Measurements from ENCODE around the gene BEST3.
"Not testable (repeated sequence)": the region's sequence is repeated elsewhere in the genome, so short reads cannot be mapped to it uniquely, and the experiment has no call there.

- TF ChIP-seq, protein P1, sequence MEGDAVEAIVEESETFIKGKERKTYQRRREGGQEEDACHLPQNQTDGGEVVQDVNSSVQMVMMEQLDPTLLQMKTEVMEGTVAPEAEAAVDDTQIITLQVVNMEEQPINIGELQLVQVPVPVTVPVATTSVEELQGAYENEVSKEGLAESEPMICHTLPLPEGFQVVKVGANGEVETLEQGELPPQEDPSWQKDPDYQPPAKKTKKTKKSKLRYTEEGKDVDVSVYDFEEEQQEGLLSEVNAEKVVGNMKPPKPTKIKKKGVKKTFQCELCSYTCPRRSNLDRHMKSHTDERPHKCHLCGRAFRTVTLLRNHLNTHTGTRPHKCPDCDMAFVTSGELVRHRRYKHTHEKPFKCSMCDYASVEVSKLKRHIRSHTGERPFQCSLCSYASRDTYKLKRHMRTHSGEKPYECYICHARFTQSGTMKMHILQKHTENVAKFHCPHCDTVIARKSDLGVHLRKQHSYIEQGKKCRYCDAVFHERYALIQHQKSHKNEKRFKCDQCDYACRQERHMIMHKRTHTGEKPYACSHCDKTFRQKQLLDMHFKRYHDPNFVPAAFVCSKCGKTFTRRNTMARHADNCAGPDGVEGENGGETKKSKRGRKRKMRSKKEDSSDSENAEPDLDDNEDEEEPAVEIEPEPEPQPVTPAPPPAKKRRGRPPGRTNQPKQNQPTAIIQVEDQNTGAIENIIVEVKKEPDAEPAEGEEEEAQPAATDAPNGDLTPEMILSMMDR (conservative IDR thresholded peaks at IDR 0.05): peak; percentile 73
- TF ChIP-seq ZFX (IDR thresholded peaks at IDR 0.05): not testable (repeated sequence)
Observed at GRCh38 chr12:69664930-69665377, 34.1 kb downstream of the BEST3 start.

Data from C4-2B (cell line).